Measurements from ENCODE around the gene FRAS1.

FRAS1 gene

DNA sequence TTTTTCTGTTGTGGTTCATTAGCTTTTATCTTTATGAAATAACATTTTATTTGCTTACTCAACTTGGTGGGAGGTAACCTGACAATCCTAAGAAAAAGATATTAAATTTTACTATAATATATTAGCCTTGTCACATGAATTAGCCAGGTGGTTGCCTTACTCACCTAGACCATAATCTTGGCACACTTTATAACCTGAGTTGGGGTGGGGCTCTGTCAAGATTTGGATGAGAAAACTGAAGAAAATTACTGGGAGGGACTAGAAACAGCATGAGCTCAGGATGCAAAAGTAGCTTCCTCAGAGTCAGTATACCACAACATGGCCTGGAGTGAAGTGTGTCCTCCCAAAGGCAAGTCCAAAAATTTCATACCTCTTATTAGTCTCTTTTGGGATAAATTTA is 329.6 kb downstream of the FRAS1 start:
- no peaks in the 10 kb centered on the region for H3K36me3 ChIP-seq
- no peak overlapping the region for H3K27ac ChIP-seq
- peaks cover 8% of the 10 kb centered on the region for H3K27me3 ChIP-seq
- no peak overlapping the region for H3K4me3 ChIP-seq (ENCODE audit: low read depth in 1 of 2, low read length in 1 of 2)
- TF ChIP-seq, protein P1, sequence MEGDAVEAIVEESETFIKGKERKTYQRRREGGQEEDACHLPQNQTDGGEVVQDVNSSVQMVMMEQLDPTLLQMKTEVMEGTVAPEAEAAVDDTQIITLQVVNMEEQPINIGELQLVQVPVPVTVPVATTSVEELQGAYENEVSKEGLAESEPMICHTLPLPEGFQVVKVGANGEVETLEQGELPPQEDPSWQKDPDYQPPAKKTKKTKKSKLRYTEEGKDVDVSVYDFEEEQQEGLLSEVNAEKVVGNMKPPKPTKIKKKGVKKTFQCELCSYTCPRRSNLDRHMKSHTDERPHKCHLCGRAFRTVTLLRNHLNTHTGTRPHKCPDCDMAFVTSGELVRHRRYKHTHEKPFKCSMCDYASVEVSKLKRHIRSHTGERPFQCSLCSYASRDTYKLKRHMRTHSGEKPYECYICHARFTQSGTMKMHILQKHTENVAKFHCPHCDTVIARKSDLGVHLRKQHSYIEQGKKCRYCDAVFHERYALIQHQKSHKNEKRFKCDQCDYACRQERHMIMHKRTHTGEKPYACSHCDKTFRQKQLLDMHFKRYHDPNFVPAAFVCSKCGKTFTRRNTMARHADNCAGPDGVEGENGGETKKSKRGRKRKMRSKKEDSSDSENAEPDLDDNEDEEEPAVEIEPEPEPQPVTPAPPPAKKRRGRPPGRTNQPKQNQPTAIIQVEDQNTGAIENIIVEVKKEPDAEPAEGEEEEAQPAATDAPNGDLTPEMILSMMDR (IDR thresholded peaks at IDR 0.05) = no peak
- H3K4me1 ChIP-seq (ENCODE audit: control insufficient read depth in 1 of 2, insufficient read depth in 1 of 2, low read depth in 1 of 2, low read length in 1 of 2) = no peaks in the 10 kb centered on the region
- no peaks in the 10 kb centered on the region for H3K9me3 ChIP-seq

DNA sequence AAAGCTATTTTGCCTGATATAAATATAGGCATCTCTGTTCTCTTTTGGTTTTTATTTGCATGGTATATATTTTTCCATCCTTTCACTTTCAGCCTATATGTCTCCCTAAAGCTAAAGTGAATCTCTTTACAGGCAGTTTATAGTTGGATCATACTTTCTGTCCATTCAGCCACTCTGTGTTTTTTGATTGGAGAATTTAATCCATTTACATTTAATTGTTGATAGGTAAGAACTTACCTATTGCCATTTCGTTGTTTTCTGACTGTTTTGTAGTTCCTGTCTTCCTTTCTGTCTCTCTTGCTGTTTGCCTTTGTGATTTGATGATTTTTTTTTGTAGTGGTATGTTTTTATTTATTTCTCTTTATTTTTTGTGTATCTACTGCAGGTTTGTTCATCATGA is 338.5 kb downstream of the FRAS1 start:
- Histone ChIP-seq H3K9me3 (no peaks in the 10 kb centered on the region), H3K36me3 (no peaks in the 10 kb centered on the region), H3K4me1 (ENCODE audit: control insufficient read depth in 1 of 2, insufficient read depth in 1 of 2, low read depth in 1 of 2, low read length in 1 of 2) (peaks cover 0 to 1% of the 10 kb centered on the region in 2 experiments), H3K27me3 (no peaks in the 10 kb centered on the region), H3K27ac (no peak overlapping the region), H3K4me3 (ENCODE audit: low read depth in 1 of 2, low read length in 1 of 2) (no peak overlapping the region)
- TF ChIP-seq, protein P1 (IDR thresholded peaks at IDR 0.05) = no peak

DNA sequence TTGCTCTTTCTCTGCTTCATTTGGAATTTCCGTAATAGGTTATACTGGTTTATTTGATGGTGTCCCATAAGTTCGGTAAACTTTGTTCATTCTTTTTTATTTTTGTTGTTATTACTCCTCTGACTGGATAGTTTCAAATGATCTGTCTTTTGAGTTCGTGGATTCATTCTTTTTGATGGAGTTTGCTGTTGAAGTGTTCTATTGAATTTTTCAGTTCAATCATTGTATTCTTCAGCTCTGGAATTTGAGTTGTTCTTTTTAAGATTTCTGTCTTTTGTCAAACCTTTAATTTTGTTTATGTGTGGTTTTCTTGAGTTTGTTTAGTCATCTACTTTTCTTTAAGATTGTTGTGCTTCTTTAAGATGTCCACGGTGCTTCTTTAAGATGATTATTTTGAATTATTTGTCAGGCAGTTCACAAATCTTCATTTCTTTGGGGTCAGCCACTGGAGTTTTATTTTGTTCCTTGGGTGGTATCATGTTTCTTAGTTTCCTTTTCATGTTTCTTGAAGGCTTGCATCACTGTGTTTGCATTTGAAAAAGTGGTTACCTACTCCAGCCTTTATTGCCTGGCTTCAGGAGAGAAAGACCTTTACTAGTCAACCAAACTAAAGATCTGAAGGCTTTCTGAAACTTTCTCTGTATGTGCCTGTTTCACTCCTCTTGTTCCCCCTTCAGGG is 339.6 kb downstream of the FRAS1 start:
- no peaks in the 10 kb centered on the region for H3K9me3 ChIP-seq
- no peak overlapping the region for H3K27ac ChIP-seq
- H3K36me3 ChIP-seq = no peaks in the 10 kb centered on the region
- H3K27me3 ChIP-seq = no peaks in the 10 kb centered on the region
- H3K4me1 ChIP-seq (ENCODE audit: control insufficient read depth in 1 of 2, insufficient read depth in 1 of 2, low read depth in 1 of 2, low read length in 1 of 2) = peaks cover 0 to 5% of the 10 kb centered on the region in 2 experiments
- no peak overlapping the region for H3K4me3 ChIP-seq (ENCODE audit: low read depth in 1 of 2, low read length in 1 of 2)
- TF ChIP-seq, protein P1 (IDR thresholded peaks at IDR 0.05) = no peak

DNA sequence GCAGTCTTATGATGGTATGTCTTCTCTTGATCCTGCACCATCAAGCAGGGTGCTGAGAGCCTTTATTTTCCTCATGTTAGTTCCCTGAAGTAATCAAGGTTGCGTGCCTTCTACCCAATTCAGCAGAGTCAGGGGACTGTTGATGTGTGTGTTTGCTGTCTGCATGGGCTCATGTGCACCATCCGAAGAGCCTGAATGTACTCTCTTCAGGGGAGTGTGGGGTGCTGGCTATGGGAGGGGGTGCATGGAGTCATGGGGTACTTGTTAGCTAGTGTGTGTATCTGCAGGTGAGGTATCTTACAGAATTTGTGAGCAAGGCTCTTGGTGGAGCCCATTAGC is 340.1 kb downstream of the FRAS1 start:
- Histone ChIP-seq H3K27ac (no peak overlapping the region), H3K4me1 (ENCODE audit: control insufficient read depth in 1 of 2, insufficient read depth in 1 of 2, low read depth in 1 of 2, low read length in 1 of 2) (peaks cover 0 to 5% of the 10 kb centered on the region in 2 experiments), H3K27me3 (no peaks in the 10 kb centered on the region)

GRCh38 chr4:78409612-78410202 is 352.6 kb downstream of the FRAS1 start:
- H3K27me3 ChIP-seq = no peaks in the 10 kb centered on the region

More for the DNA sequence above, 340.1 kb downstream of the FRAS1 start:
- no peaks in the 10 kb centered on the region for H3K9me3 ChIP-seq
- H3K36me3 ChIP-seq = no peaks in the 10 kb centered on the region
- no peak overlapping the region for H3K4me3 ChIP-seq (ENCODE audit: low read depth in 1 of 2, low read length in 1 of 2)
- TF ChIP-seq, protein P1 (IDR thresholded peaks at IDR 0.05) = no peak

More at GRCh38 chr4:78409612-78410202, 352.6 kb downstream of the FRAS1 start:
- no peaks in the 10 kb centered on the region for H3K36me3 ChIP-seq
- no peaks in the 10 kb centered on the region for H3K9me3 ChIP-seq
- H3K4me3 ChIP-seq (ENCODE audit: low read depth in 1 of 2, low read length in 1 of 2) = no peak overlapping the region
- no peaks in the 10 kb centered on the region for H3K4me1 ChIP-seq (ENCODE audit: control insufficient read depth in 1 of 2, insufficient read depth in 1 of 2, low read depth in 1 of 2, low read length in 1 of 2)
- no peak overlapping the region for H3K27ac ChIP-seq
- TF ChIP-seq, protein P1 (IDR thresholded peaks at IDR 0.05) = no peak
